GM19035 (cell line): Measurements from ENCODE around the gene EGF.
A peak's percentile ranks its signal among the peaks of the same experiment; 100 is the strongest.

ENCODE experiments used
- ATAC-seq: cut with Tn5 transposase; IDR thresholded peaks from one replicate; pipeline ENCODE4 v1.9.1; 2021; ENCODE audit not compliant: unreplicated experiment

EGF gene

GRCh38 chr4:109989618-109990017 lies 76.9 kb downstream of the EGF start:
- no peak for ATAC-seq

GRCh38 chr4:109990261-109991257 lies 77.9 kb downstream of the EGF start:
- ATAC-seq, result peak; percentile 88

- no peak for ATAC-seq
Measured at GRCh38 chr4:109993116-109993515, 80.4 kb downstream of the EGF start.

GRCh38 chr4:109994415-109994827 lies 81.7 kb downstream of the EGF start:
- peak; percentile 57 for ATAC-seq

- ATAC-seq, result no peak
Measured at GRCh38 chr4:109996526-109996925, 83.8 kb downstream of the EGF start.

- ATAC-seq, result peak; percentile 54
Measured at GRCh38 chr4:109998867-109999584, 86.3 kb downstream of the EGF start.

GRCh38 chr4:109999585-109999912 lies 86.9 kb downstream of the EGF start:
- no peak for ATAC-seq

GRCh38 chr4:110002326-110002725 lies 89.6 kb downstream of the EGF start:
- ATAC-seq, result no peak

GRCh38 chr4:110003401-110004187 lies 90.9 kb downstream of the EGF start:
- no peak for ATAC-seq

GRCh38 chr4:110004556-110004955 lies 91.9 kb downstream of the EGF start:
- no peak for ATAC-seq

GRCh38 chr4:110005461-110006056 lies 92.9 kb downstream of the EGF start:
- peak; percentile 78 for ATAC-seq

- no peak for ATAC-seq
Measured at GRCh38 chr4:110007217-110007616, 94.5 kb downstream of the EGF start.

- no peak for ATAC-seq
Measured at GRCh38 chr4:110008540-110008939, 95.9 kb downstream of the EGF start.

GRCh38 chr4:110009550-110009949 lies 96.9 kb downstream of the EGF start:
- no peak for ATAC-seq

GRCh38 chr4:110010797-110011196 lies 98.1 kb downstream of the EGF start:
- ATAC-seq, result no peak

- no peak for ATAC-seq
Measured at GRCh38 chr4:110012917-110013316, 100.2 kb downstream of the EGF start.

- ATAC-seq, result no peak
Measured at GRCh38 chr4:110014233-110014632, 101.5 kb downstream of the EGF start.

GRCh38 chr4:110019153-110019552 lies 106.5 kb downstream of the EGF start:
- no peak for ATAC-seq

- no peak for ATAC-seq
Measured at GRCh38 chr4:110020139-110020538, 107.5 kb downstream of the EGF start.

GRCh38 chr4:110020646-110021443 lies 108.2 kb downstream of the EGF start:
- ATAC-seq, result no peak
